ENCODE results near the gene IL4R. TPM values are rescaled to one million over a fixed set of nuclear protein-coding genes. Genes with fewer than 3 reads are reported as not detected.
A peak's percentile ranks its signal among the peaks of the same experiment; 100 is the strongest.

The IL4R gene
- total RNA-seq, 2 donors from 2014 or later = 213 to 224 TPM

GRCh38 chr16:27351989-27352388 lies 38.2 kb downstream of the IL4R start:
- H3K4me1 Mint-ChIP-seq (ENCODE audit: low read depth in 2 of 2) = peaks cover 6 to 26% of the 10 kb centered on the region in 2 donors
- no peak overlapping the region for H3K4me3 Mint-ChIP-seq
- H3K27me3 Mint-ChIP-seq = no peaks in the 10 kb centered on the region
- ATAC-seq (no peak), DNase-seq (ENCODE audit: low spot score) (no peak)
- H3K36me3 Mint-ChIP-seq = peaks cover 36% of the 10 kb centered on the region
- no peaks in the 10 kb centered on the region for H3K9me3 Mint-ChIP-seq
- no peak overlapping the region for H3K27ac Mint-ChIP-seq

- Mint-ChIP-seq H3K4me1 (ENCODE audit: low read depth in 2 of 2) (peaks cover 8 to 24% of the 10 kb centered on the region in 2 donors), H3K27ac (peak overlapping the region in 1 of 2 donors; percentile 18), H3K27me3 (no peaks in the 10 kb centered on the region), H3K36me3 (peaks cover 39% of the 10 kb centered on the region), H3K4me3 (no peak overlapping the region), H3K9me3 (no peaks in the 10 kb centered on the region)
- no peak for DNase-seq (ENCODE audit: low spot score)
- no peak for ATAC-seq
Observed at GRCh38 chr16:27353853-27354252, 40.1 kb downstream of the IL4R start.

GRCh38 chr16:27355610-27356009 lies 41.8 kb downstream of the IL4R start:
- Mint-ChIP-seq H3K4me3 (no peak overlapping the region), H3K9me3 (no peaks in the 10 kb centered on the region), H3K4me1 (ENCODE audit: low read depth in 2 of 2) (peaks cover 5 to 22% of the 10 kb centered on the region in 2 donors), H3K27ac (peak overlapping the region in 1 of 2 donors; percentile 18), H3K27me3 (no peaks in the 10 kb centered on the region), H3K36me3 (peaks cover 35% of the 10 kb centered on the region)
- DNase-seq (ENCODE audit: low spot score) = no peak
- peak; percentile 45 to 55 for ATAC-seq

- DNase-seq (ENCODE audit: low spot score) (no peak), ATAC-seq (no peak)
- H3K27me3 Mint-ChIP-seq = no peaks in the 10 kb centered on the region
- H3K9me3 Mint-ChIP-seq = no peaks in the 10 kb centered on the region
- H3K36me3 Mint-ChIP-seq = peaks cover 29% of the 10 kb centered on the region
- H3K27ac Mint-ChIP-seq = no peak overlapping the region
- H3K4me3 Mint-ChIP-seq = no peak overlapping the region
- H3K4me1 Mint-ChIP-seq (ENCODE audit: low read depth in 2 of 2) = peaks cover 5 to 23% of the 10 kb centered on the region in 2 donors
Observed at GRCh38 chr16:27356794-27357193, 43.0 kb downstream of the IL4R start.

- Mint-ChIP-seq H3K4me3 (no peak overlapping the region), H3K27ac (no peak overlapping the region), H3K4me1 (ENCODE audit: low read depth in 2 of 2) (peaks cover 9 to 26% of the 10 kb centered on the region in 2 donors), H3K36me3 (peaks cover 28% of the 10 kb centered on the region), H3K9me3 (no peaks in the 10 kb centered on the region), H3K27me3 (no peaks in the 10 kb centered on the region)
- DNase-seq (ENCODE audit: low spot score) = no peak
- no peak for ATAC-seq
Observed at GRCh38 chr16:27359051-27359450, 45.3 kb downstream of the IL4R start.

GRCh38 chr16:27359615-27360014 lies 45.8 kb downstream of the IL4R start:
- no peaks in the 10 kb centered on the region for H3K27me3 Mint-ChIP-seq
- H3K27ac Mint-ChIP-seq = no peak overlapping the region
- peaks cover 23% of the 10 kb centered on the region for H3K36me3 Mint-ChIP-seq
- no peak overlapping the region for H3K4me3 Mint-ChIP-seq
- no peaks in the 10 kb centered on the region for H3K9me3 Mint-ChIP-seq
- peaks cover 9 to 26% of the 10 kb centered on the region in 2 donors for H3K4me1 Mint-ChIP-seq (ENCODE audit: low read depth in 2 of 2)
- ATAC-seq = no peak
- DNase-seq (ENCODE audit: low spot score) = no peak

- DNase-seq (ENCODE audit: low spot score) (no peak), ATAC-seq (no peak)
- peaks cover 13 to 30% of the 10 kb centered on the region in 2 donors for H3K4me1 Mint-ChIP-seq (ENCODE audit: low read depth in 2 of 2)
- peak overlapping the region; percentile 47 to 63 for H3K27ac Mint-ChIP-seq
- peaks cover 14% of the 10 kb centered on the region for H3K36me3 Mint-ChIP-seq
- no peak overlapping the region for H3K4me3 Mint-ChIP-seq
- no peaks in the 10 kb centered on the region for H3K27me3 Mint-ChIP-seq
- no peaks in the 10 kb centered on the region for H3K9me3 Mint-ChIP-seq
Observed at GRCh38 chr16:27361987-27362386, 48.2 kb downstream of the IL4R start.

- no peak for ATAC-seq
- peaks cover 14% of the 10 kb centered on the region for H3K36me3 Mint-ChIP-seq
Observed at GRCh38 chr16:27362570-27363245, 48.9 kb downstream of the IL4R start.

GRCh38 chr16:27363246-27363632 lies 49.5 kb downstream of the IL4R start:
- peaks cover 14% of the 10 kb centered on the region for H3K36me3 Mint-ChIP-seq

More at GRCh38 chr16:27362570-27363245, 48.9 kb downstream of the IL4R start:
- Mint-ChIP-seq H3K4me3 (no peak overlapping the region), H3K27ac (peak overlapping the region; percentile 47 to 63), H3K9me3 (no peaks in the 10 kb centered on the region), H3K27me3 (no peaks in the 10 kb centered on the region), H3K4me1 (ENCODE audit: low read depth in 2 of 2) (peaks cover 18 to 28% of the 10 kb centered on the region in 2 donors)
- DNase-seq (ENCODE audit: low spot score) = no peak

GRCh38 chr16:27363797-27364196 lies 50.0 kb downstream of the IL4R start:
- ATAC-seq (no peak), DNase-seq (ENCODE audit: low spot score) (no peak)
- Mint-ChIP-seq H3K27ac (peak overlapping the region in 1 of 2 donors; percentile 21), H3K4me3 (no peak overlapping the region), H3K4me1 (ENCODE audit: low read depth in 2 of 2) (peaks cover 25 to 36% of the 10 kb centered on the region in 2 donors), H3K9me3 (no peaks in the 10 kb centered on the region), H3K27me3 (no peaks in the 10 kb centered on the region), H3K36me3 (peaks cover 12% of the 10 kb centered on the region)

More at GRCh38 chr16:27363246-27363632, 49.5 kb downstream of the IL4R start:
- no peak for DNase-seq (ENCODE audit: low spot score)
- Mint-ChIP-seq H3K9me3 (no peaks in the 10 kb centered on the region), H3K27me3 (no peaks in the 10 kb centered on the region), H3K27ac (peak overlapping the region in 1 of 2 donors; percentile 21), H3K4me3 (no peak overlapping the region), H3K4me1 (ENCODE audit: low read depth in 2 of 2) (peaks cover 23 to 34% of the 10 kb centered on the region in 2 donors)
- ATAC-seq = no peak

GRCh38 chr16:27364493-27365141 lies 50.8 kb downstream of the IL4R start:
- peaks cover 9% of the 10 kb centered on the region for H3K36me3 Mint-ChIP-seq
- peak overlapping the region in 1 of 2 donors; percentile 15 for H3K27ac Mint-ChIP-seq
- ATAC-seq = no peak

GRCh38 chr16:27365142-27366089 lies 51.6 kb downstream of the IL4R start:
- H3K9me3 Mint-ChIP-seq = peaks cover 4% of the 10 kb centered on the region
- peak overlapping the region; percentile 37 to 50 for H3K27ac Mint-ChIP-seq
- peaks cover 31 to 43% of the 10 kb centered on the region in 2 donors for H3K4me1 Mint-ChIP-seq (ENCODE audit: low read depth in 2 of 2)
- H3K36me3 Mint-ChIP-seq = peaks cover 14% of the 10 kb centered on the region
- ATAC-seq = no peak
- H3K27me3 Mint-ChIP-seq = no peaks in the 10 kb centered on the region
- DNase-seq (ENCODE audit: low spot score) = no peak
- no peak overlapping the region for H3K4me3 Mint-ChIP-seq

More at GRCh38 chr16:27364493-27365141, 50.8 kb downstream of the IL4R start:
- DNase-seq (ENCODE audit: low spot score) = no peak
- Mint-ChIP-seq H3K27me3 (no peaks in the 10 kb centered on the region), H3K9me3 (no peaks in the 10 kb centered on the region), H3K4me3 (no peak overlapping the region), H3K4me1 (ENCODE audit: low read depth in 2 of 2) (peaks cover 23 to 37% of the 10 kb centered on the region in 2 donors)

- Mint-ChIP-seq H3K27ac (peak overlapping the region; percentile 86 to 87), H3K27me3 (no peaks in the 10 kb centered on the region), H3K9me3 (peaks cover 8% of the 10 kb centered on the region), H3K4me1 (ENCODE audit: low read depth in 2 of 2) (peaks cover 33 to 45% of the 10 kb centered on the region in 2 donors), H3K4me3 (peak overlapping the region; percentile 75), H3K36me3 (peaks cover 14% of the 10 kb centered on the region)
- DNase-seq (ENCODE audit: low spot score) (peak; percentile 62), ATAC-seq (peak; percentile 10 to 62)
Observed at GRCh38 chr16:27366687-27367460, 53.1 kb downstream of the IL4R start.
